ENCODE data around the gene GRIA4. TPM values are rescaled to one million over a fixed set of nuclear protein-coding genes. Genes with fewer than 3 reads are reported as not detected.

GRIA4 gene
- total RNA-seq, 5 donors from 2014 or later (not counting 1 experiment from before 2014, with no cell fraction given), result 0.09 TPM; not detected in 4

GRCh38 chr11:105960252-105961245 lies 350.7 kb downstream of the GRIA4 start:
- Mint-ChIP-seq H3K4me3 (no peak overlapping the region), H3K9me3 (peaks cover 7 to 15% (median 13%) of the 10 kb centered on the region in 3 donors), H3K27me3 (peaks cover 0 to 4% of the 10 kb centered on the region in 2 donors), H3K36me3 (no peaks in the 10 kb centered on the region), H3K27ac (no peak overlapping the region), H3K4me1 (no peaks in the 10 kb centered on the region)
- no peak for ATAC-seq (replicated peaks in 1 of 4)
- Histone ChIP-seq H3K4me3 (ENCODE audit: control insufficient read depth in 1 of 2, extremely low read depth in 1 of 2, low read length in 1 of 2) (no peak overlapping the region), H3K4me1 (ENCODE audit: control insufficient read depth in 1 of 2, extremely low read depth in 1 of 2, insufficient read depth in 2 of 2, low read length in 2 of 2) (no peaks in the 10 kb centered on the region), H3K27me3 (replicated peaks in 1 of 2; ENCODE audit: control insufficient read depth in 2 of 2, extremely low read depth in 1 of 2, insufficient read depth in 2 of 2, low read length in 1 of 2) (peaks cover 0 to 12% of the 10 kb centered on the region in 2 experiments), H3K27ac (ENCODE audit: low read length) (no peak overlapping the region), H3K9me3 (no peaks in the 10 kb centered on the region), H3K36me3 (ENCODE audit: control insufficient read depth in 2 of 2, extremely low read depth in 1 of 2, insufficient read depth in 1 of 2, low read length in 1 of 2) (no peaks in the 10 kb centered on the region)
- DNase-seq, result no peak
- WGBS (ENCODE audit: insufficient coverage), result 94% methylated on average over 13 of the region's 22 CpGs
- ChIA-PET CTCF (no interaction called here), POLR2A (no interaction called here)

- no peaks in the 10 kb centered on the region for H3K36me3 ChIP-seq (ENCODE audit: control insufficient read depth in 2 of 2, extremely low read depth in 1 of 2, insufficient read depth in 1 of 2, low read length in 1 of 2)
- H3K4me3 ChIP-seq (ENCODE audit: control insufficient read depth in 1 of 2, extremely low read depth in 1 of 2, low read length in 1 of 2), result no peak overlapping the region
- H3K27me3 ChIP-seq (replicated peaks in 1 of 2; ENCODE audit: control insufficient read depth in 2 of 2, extremely low read depth in 1 of 2, insufficient read depth in 2 of 2, low read length in 1 of 2), result no peaks in the 10 kb centered on the region
- no peaks in the 10 kb centered on the region for H3K4me1 ChIP-seq (ENCODE audit: control insufficient read depth in 1 of 2, extremely low read depth in 1 of 2, insufficient read depth in 2 of 2, low read length in 2 of 2)
- POLR2A ChIA-PET, result interaction anchor here in 1 of 2 donors (0.6 kb wide), 1 partner anchor 460 kb away, joined by 3 read pairs; no protein-coding TSS in a partner anchor
- no peak for DNase-seq
- no peak overlapping the region for H3K4me3 Mint-ChIP-seq
- H3K27ac ChIP-seq (ENCODE audit: low read length), result no peak overlapping the region
- H3K36me3 Mint-ChIP-seq, result no peaks in the 10 kb centered on the region
- H3K27me3 Mint-ChIP-seq, result no peaks in the 10 kb centered on the region
- H3K9me3 Mint-ChIP-seq, result no peaks in the 10 kb centered on the region
- ATAC-seq (replicated peaks in 1 of 4), result no peak
- CTCF ChIA-PET, result no interaction called here
- no peaks in the 10 kb centered on the region for H3K4me1 Mint-ChIP-seq
- no peak overlapping the region for H3K27ac Mint-ChIP-seq
- H3K9me3 ChIP-seq, result no peaks in the 10 kb centered on the region
- WGBS (ENCODE audit: insufficient coverage), result 80% methylated on average over 1 of the region's 3 CpGs
Observed at GRCh38 chr11:105968021-105968697, 358.3 kb downstream of the GRIA4 start.

- Histone ChIP-seq H3K36me3 (ENCODE audit: control insufficient read depth in 2 of 2, extremely low read depth in 1 of 2, insufficient read depth in 1 of 2, low read length in 1 of 2) (no peaks in the 10 kb centered on the region), H3K27ac (ENCODE audit: low read length) (no peak overlapping the region), H3K4me1 (ENCODE audit: control insufficient read depth in 1 of 2, extremely low read depth in 1 of 2, insufficient read depth in 2 of 2, low read length in 2 of 2) (no peaks in the 10 kb centered on the region), H3K9me3 (no peaks in the 10 kb centered on the region), H3K4me3 (ENCODE audit: control insufficient read depth in 1 of 2, extremely low read depth in 1 of 2, low read length in 1 of 2) (no peak overlapping the region), H3K27me3 (replicated peaks in 1 of 2; ENCODE audit: control insufficient read depth in 2 of 2, extremely low read depth in 1 of 2, insufficient read depth in 2 of 2, low read length in 1 of 2) (no peaks in the 10 kb centered on the region)
- H3K27me3 Mint-ChIP-seq, result peaks cover 0 to 7% of the 10 kb centered on the region in 2 donors
- no peak overlapping the region for H3K4me3 Mint-ChIP-seq
- WGBS (ENCODE audit: insufficient coverage), result no CpG with 5 or more reads among the region's 1 CpG
- no peak overlapping the region for H3K27ac Mint-ChIP-seq
- H3K36me3 Mint-ChIP-seq, result no peaks in the 10 kb centered on the region
- H3K4me1 Mint-ChIP-seq, result no peaks in the 10 kb centered on the region
- DNase-seq (no peak), ATAC-seq (replicated peaks in 1 of 4) (no peak)
- H3K9me3 Mint-ChIP-seq, result no peaks in the 10 kb centered on the region
- CTCF ChIA-PET, result no interaction called here
- POLR2A ChIA-PET, result no interaction called here
Observed at GRCh38 chr11:105969756-105970155, 359.9 kb downstream of the GRIA4 start.

GRCh38 chr11:105975128-105975527 lies 365.3 kb downstream of the GRIA4 start:
- Mint-ChIP-seq H3K36me3 (no peaks in the 10 kb centered on the region), H3K4me1 (no peaks in the 10 kb centered on the region), H3K27me3 (peaks cover 0 to 9% of the 10 kb centered on the region in 2 donors), H3K9me3 (no peaks in the 10 kb centered on the region), H3K4me3 (no peak overlapping the region), H3K27ac (no peak overlapping the region)
- Histone ChIP-seq H3K4me1 (ENCODE audit: control insufficient read depth in 1 of 2, extremely low read depth in 1 of 2, insufficient read depth in 2 of 2, low read length in 2 of 2) (no peaks in the 10 kb centered on the region), H3K9me3 (no peaks in the 10 kb centered on the region), H3K36me3 (ENCODE audit: control insufficient read depth in 2 of 2, extremely low read depth in 1 of 2, insufficient read depth in 1 of 2, low read length in 1 of 2) (no peaks in the 10 kb centered on the region), H3K27me3 (replicated peaks in 1 of 2; ENCODE audit: control insufficient read depth in 2 of 2, extremely low read depth in 1 of 2, insufficient read depth in 2 of 2, low read length in 1 of 2) (peaks cover 0 to 4% of the 10 kb centered on the region in 2 experiments), H3K4me3 (ENCODE audit: control insufficient read depth in 1 of 2, extremely low read depth in 1 of 2, low read length in 1 of 2) (no peak overlapping the region), H3K27ac (ENCODE audit: low read length) (no peak overlapping the region)
- no CpG with 5 or more reads among the region's 1 CpG for WGBS (ENCODE audit: insufficient coverage)
- ATAC-seq (replicated peaks in 1 of 4) (no peak), DNase-seq (no peak)
- ChIA-PET CTCF (no interaction called here), POLR2A (interaction anchor here in 1 of 2 donors (0.6 kb wide), 1 partner anchor 339 kb away, joined by 3 read pairs; no protein-coding TSS in a partner anchor)

- Mint-ChIP-seq H3K27ac (no peak overlapping the region), H3K4me1 (no peaks in the 10 kb centered on the region), H3K36me3 (no peaks in the 10 kb centered on the region), H3K4me3 (no peak overlapping the region), H3K9me3 (no peaks in the 10 kb centered on the region), H3K27me3 (no peaks in the 10 kb centered on the region)
- CTCF ChIA-PET, result no interaction called here
- H3K9me3 ChIP-seq, result no peaks in the 10 kb centered on the region
- 60% methylated on average over 2 of the region's 10 CpGs for WGBS (ENCODE audit: insufficient coverage)
- H3K36me3 ChIP-seq (ENCODE audit: control insufficient read depth in 2 of 2, extremely low read depth in 1 of 2, insufficient read depth in 1 of 2, low read length in 1 of 2), result no peaks in the 10 kb centered on the region
- H3K27me3 ChIP-seq (replicated peaks in 1 of 2; ENCODE audit: control insufficient read depth in 2 of 2, extremely low read depth in 1 of 2, insufficient read depth in 2 of 2, low read length in 1 of 2), result peaks cover 0 to 4% of the 10 kb centered on the region in 2 experiments
- H3K27ac ChIP-seq (ENCODE audit: low read length), result no peak overlapping the region
- H3K4me1 ChIP-seq (ENCODE audit: control insufficient read depth in 1 of 2, extremely low read depth in 1 of 2, insufficient read depth in 2 of 2, low read length in 2 of 2), result no peaks in the 10 kb centered on the region
- ATAC-seq (replicated peaks in 1 of 4) (no peak), DNase-seq (no peak)
- POLR2A ChIA-PET, result no interaction called here
- no peak overlapping the region for H3K4me3 ChIP-seq (ENCODE audit: control insufficient read depth in 1 of 2, extremely low read depth in 1 of 2, low read length in 1 of 2)
Observed at GRCh38 chr11:105979997-105980703, 370.3 kb downstream of the GRIA4 start.

- no peak overlapping the region for H3K27ac Mint-ChIP-seq
- no peak for ATAC-seq (replicated peaks in 1 of 4)
- ChIA-PET CTCF (interaction anchor here in 1 of 2 donors (0.6 kb wide), 1 partner anchor 661 kb away, joined by 3 read pairs; no protein-coding TSS in a partner anchor), POLR2A (no interaction called here)
- no peaks in the 10 kb centered on the region for H3K9me3 Mint-ChIP-seq
- no peaks in the 10 kb centered on the region for H3K27me3 ChIP-seq (replicated peaks in 1 of 2; ENCODE audit: control insufficient read depth in 2 of 2, extremely low read depth in 1 of 2, insufficient read depth in 2 of 2, low read length in 1 of 2)
- H3K9me3 ChIP-seq, result no peaks in the 10 kb centered on the region
- H3K4me1 ChIP-seq (ENCODE audit: control insufficient read depth in 1 of 2, extremely low read depth in 1 of 2, insufficient read depth in 2 of 2, low read length in 2 of 2), result no peaks in the 10 kb centered on the region
- no peak overlapping the region for H3K4me3 ChIP-seq (ENCODE audit: control insufficient read depth in 1 of 2, extremely low read depth in 1 of 2, low read length in 1 of 2)
- H3K36me3 Mint-ChIP-seq, result no peaks in the 10 kb centered on the region
- no peak for DNase-seq
- H3K4me3 Mint-ChIP-seq, result no peak overlapping the region
- no peaks in the 10 kb centered on the region for H3K27me3 Mint-ChIP-seq
- H3K36me3 ChIP-seq (ENCODE audit: control insufficient read depth in 2 of 2, extremely low read depth in 1 of 2, insufficient read depth in 1 of 2, low read length in 1 of 2), result no peaks in the 10 kb centered on the region
- no peak overlapping the region for H3K27ac ChIP-seq (ENCODE audit: low read length)
- WGBS (ENCODE audit: insufficient coverage), result 90% methylated on average over 2 of the region's 2 CpGs
- H3K4me1 Mint-ChIP-seq, result no peaks in the 10 kb centered on the region
Observed at GRCh38 chr11:105986554-105986953, 376.7 kb downstream of the GRIA4 start.
